Measurements from ENCODE around the gene LINGO4.

LINGO4 gene

GRCh38 chr1:151852733-151853132 lies 47.5 kb upstream of the LINGO4 start:
- H2AFZ ChIP-seq (ENCODE audit: low read length), result no peak overlapping the region
- H3K9ac ChIP-seq (ENCODE audit: low read depth, low read length, poor library complexity), result no peak overlapping the region
- peaks cover 0 to 64% (median 0%) of the 10 kb centered on the region in 3 experiments for H3K27me3 ChIP-seq (ENCODE audit: control insufficient read depth in 3 of 3, insufficient read depth in 3 of 3, low read depth in 1 of 3, low read length in 3 of 3)
- peak overlapping the region; percentile 44 for H3K23ac ChIP-seq (ENCODE audit: low read depth, low read length, poor library complexity)
- H4K91ac ChIP-seq (ENCODE audit: low read depth, low read length, poor library complexity), result no peak overlapping the region
- WGBS, 2 donors (ENCODE audit: extremely low coverage in 2 of 2, insufficient read length in 2 of 2, insufficient replicate concordance in 1 of 2), result no CpG with 5 or more reads among the region's 4 CpGs
- no peaks in the 10 kb centered on the region for H3K36me3 ChIP-seq (replicated peaks in 1 of 2; ENCODE audit: control insufficient read depth in 2 of 2, insufficient read depth in 2 of 2, low read length in 2 of 2)
- no peak overlapping the region for H4K8ac ChIP-seq (ENCODE audit: low read depth, low read length)
- H3K4me3 ChIP-seq (ENCODE audit: low read length in 2 of 2), result no peak overlapping the region
- H2BK120ac ChIP-seq (ENCODE audit: low read depth, low read length), result no peak overlapping the region
- H3K18ac ChIP-seq (ENCODE audit: low read length), result no peak overlapping the region
- no peak overlapping the region for H3K4me2 ChIP-seq (ENCODE audit: insufficient read depth, low read length, poor library complexity, severe bottlenecking)
- no peak overlapping the region for H2BK5ac ChIP-seq (ENCODE audit: low read length)
- H2AK5ac ChIP-seq (ENCODE audit: low read depth, low read length), result peak overlapping the region; percentile 11
- no peak overlapping the region for H3K14ac ChIP-seq (ENCODE audit: low read length)
- no peak overlapping the region for H3K4ac ChIP-seq (ENCODE audit: low read length)
- H2BK15ac ChIP-seq (ENCODE audit: low read length), result no peak overlapping the region
- no peak overlapping the region for H3K27ac ChIP-seq (replicated peaks; ENCODE audit: low read length)
- peaks cover 0 to 1% of the 10 kb centered on the region in 2 donors for H3K4me1 ChIP-seq (ENCODE audit: control insufficient read depth in 2 of 2, insufficient read depth in 1 of 2, low read depth in 1 of 2, low read length in 2 of 2)
- H2BK12ac ChIP-seq (ENCODE audit: low read length), result no peak overlapping the region
- H3K9me3 ChIP-seq (replicated peaks in 1 of 2; ENCODE audit: control insufficient read depth in 2 of 2, insufficient read depth in 1 of 2, low read depth in 1 of 2, low read length in 2 of 2), result no peaks in the 10 kb centered on the region
- DNase-seq (ENCODE audit: low spot score), result no peak
- H3K79me1 ChIP-seq (ENCODE audit: low read depth, low read length), result no peaks in the 10 kb centered on the region

DNA sequence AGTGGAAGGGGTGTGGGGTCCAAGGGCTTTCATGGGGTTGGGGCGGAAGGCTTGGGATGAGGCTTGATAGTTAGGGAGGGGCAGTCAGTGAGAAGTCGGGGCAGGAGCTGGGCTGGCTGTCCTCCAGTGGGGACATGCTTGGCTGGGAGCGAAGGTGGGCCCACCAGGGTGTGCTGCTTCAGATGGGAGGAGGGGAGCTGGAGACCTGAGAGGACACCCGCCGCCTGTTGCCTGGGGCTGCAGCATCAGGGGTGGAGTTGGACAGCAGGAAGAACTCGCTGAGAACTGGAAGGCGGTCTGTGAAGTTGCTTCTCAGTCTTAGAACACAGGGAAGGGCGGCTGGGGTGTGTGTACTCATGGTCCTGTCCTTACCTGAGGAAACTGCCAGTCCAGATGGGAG lies 46.7 kb upstream of the LINGO4 start:
- Histone ChIP-seq H3K4me2 (ENCODE audit: insufficient read depth, low read length, poor library complexity, severe bottlenecking) (no peak overlapping the region), H3K4me1 (ENCODE audit: control insufficient read depth in 2 of 2, insufficient read depth in 1 of 2, low read depth in 1 of 2, low read length in 2 of 2) (peaks cover 0 to 1% of the 10 kb centered on the region in 2 donors)

DNA sequence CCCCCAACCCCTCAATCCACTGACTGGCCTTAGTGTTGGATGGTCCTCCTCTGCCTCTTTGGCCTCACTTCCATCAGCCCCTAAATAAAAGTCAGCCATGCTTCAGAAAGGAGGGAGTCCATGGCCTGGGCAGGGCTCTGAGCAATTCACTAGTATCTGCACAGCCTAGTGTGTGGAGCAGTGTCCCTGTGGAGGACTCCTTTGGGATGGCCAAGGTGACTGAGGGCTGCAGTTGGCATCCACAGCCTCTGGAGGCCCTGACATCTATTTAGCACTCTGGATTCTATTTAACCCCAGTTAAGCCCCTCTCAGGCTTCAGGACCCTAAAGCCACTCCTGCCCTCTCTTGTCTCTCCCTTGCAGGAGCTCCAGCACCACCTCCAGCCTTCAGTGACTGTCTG lies 44.7 kb upstream of the LINGO4 start:
- Histone ChIP-seq H3K9ac (ENCODE audit: low read depth, low read length, poor library complexity) (no peak overlapping the region), H3K79me1 (ENCODE audit: low read depth, low read length) (no peaks in the 10 kb centered on the region), H3K23ac (ENCODE audit: low read depth, low read length, poor library complexity) (no peak overlapping the region), H3K9me3 (replicated peaks in 1 of 2; ENCODE audit: control insufficient read depth in 2 of 2, insufficient read depth in 1 of 2, low read depth in 1 of 2, low read length in 2 of 2) (no peaks in the 10 kb centered on the region), H2AK5ac (ENCODE audit: low read depth, low read length) (no peak overlapping the region), H2BK120ac (ENCODE audit: low read depth, low read length) (no peak overlapping the region), H3K4me1 (ENCODE audit: control insufficient read depth in 2 of 2, insufficient read depth in 1 of 2, low read depth in 1 of 2, low read length in 2 of 2) (peaks cover 0 to 1% of the 10 kb centered on the region in 2 donors), H2BK12ac (ENCODE audit: low read length) (no peak overlapping the region), H4K91ac (ENCODE audit: low read depth, low read length, poor library complexity) (no peak overlapping the region), H3K36me3 (replicated peaks in 1 of 2; ENCODE audit: control insufficient read depth in 2 of 2, insufficient read depth in 2 of 2, low read length in 2 of 2) (no peaks in the 10 kb centered on the region), H3K14ac (ENCODE audit: low read length) (no peak overlapping the region), H3K4me2 (ENCODE audit: insufficient read depth, low read length, poor library complexity, severe bottlenecking) (no peak overlapping the region), H3K27me3 (ENCODE audit: control insufficient read depth in 3 of 3, insufficient read depth in 3 of 3, low read depth in 1 of 3, low read length in 3 of 3) (peaks cover 0 to 74% (median 0%) of the 10 kb centered on the region in 3 experiments), H3K18ac (ENCODE audit: low read length) (no peak overlapping the region), H3K27ac (replicated peaks; ENCODE audit: low read length) (no peak overlapping the region), H3K4me3 (ENCODE audit: low read length in 2 of 2) (no peak overlapping the region), H2BK15ac (ENCODE audit: low read length) (no peak overlapping the region), H4K8ac (ENCODE audit: low read depth, low read length) (no peak overlapping the region), H2BK5ac (ENCODE audit: low read length) (no peak overlapping the region), H2AFZ (ENCODE audit: low read length) (no peak overlapping the region), H3K4ac (ENCODE audit: low read length) (no peak overlapping the region)
- DNase-seq (ENCODE audit: low spot score), result no peak

More for the DNA sequence above, 46.7 kb upstream of the LINGO4 start:
- Histone ChIP-seq H2AFZ (ENCODE audit: low read length) (no peak overlapping the region), H2BK15ac (ENCODE audit: low read length) (no peak overlapping the region), H3K27me3 (ENCODE audit: control insufficient read depth in 3 of 3, insufficient read depth in 3 of 3, low read depth in 1 of 3, low read length in 3 of 3) (peaks cover 0 to 64% (median 0%) of the 10 kb centered on the region in 3 experiments), H3K14ac (ENCODE audit: low read length) (peak overlapping the region; percentile 71), H2BK5ac (ENCODE audit: low read length) (peak overlapping the region; percentile 75), H3K4me3 (ENCODE audit: low read length in 2 of 2) (no peak overlapping the region), H3K23ac (ENCODE audit: low read depth, low read length, poor library complexity) (no peak overlapping the region), H4K91ac (ENCODE audit: low read depth, low read length, poor library complexity) (peak overlapping the region; percentile 2), H4K8ac (ENCODE audit: low read depth, low read length) (no peak overlapping the region), H2BK120ac (ENCODE audit: low read depth, low read length) (no peak overlapping the region), H3K27ac (replicated peaks; ENCODE audit: low read length) (no peak overlapping the region), H3K18ac (ENCODE audit: low read length) (peak overlapping the region; percentile 19), H3K9me3 (replicated peaks in 1 of 2; ENCODE audit: control insufficient read depth in 2 of 2, insufficient read depth in 1 of 2, low read depth in 1 of 2, low read length in 2 of 2) (no peaks in the 10 kb centered on the region), H3K79me1 (ENCODE audit: low read depth, low read length) (no peaks in the 10 kb centered on the region), H3K36me3 (replicated peaks in 1 of 2; ENCODE audit: control insufficient read depth in 2 of 2, insufficient read depth in 2 of 2, low read length in 2 of 2) (no peaks in the 10 kb centered on the region), H3K9ac (ENCODE audit: low read depth, low read length, poor library complexity) (peak overlapping the region; percentile 21), H2AK5ac (ENCODE audit: low read depth, low read length) (peak overlapping the region; percentile 56), H2BK12ac (ENCODE audit: low read length) (no peak overlapping the region), H3K4ac (ENCODE audit: low read length) (peak overlapping the region; percentile 17)
- no peak for DNase-seq (ENCODE audit: low spot score)
- no CpG with 5 or more reads among the region's 8 CpGs for WGBS, 2 donors (ENCODE audit: extremely low coverage in 2 of 2, insufficient read length in 2 of 2, insufficient replicate concordance in 1 of 2)

DNA sequence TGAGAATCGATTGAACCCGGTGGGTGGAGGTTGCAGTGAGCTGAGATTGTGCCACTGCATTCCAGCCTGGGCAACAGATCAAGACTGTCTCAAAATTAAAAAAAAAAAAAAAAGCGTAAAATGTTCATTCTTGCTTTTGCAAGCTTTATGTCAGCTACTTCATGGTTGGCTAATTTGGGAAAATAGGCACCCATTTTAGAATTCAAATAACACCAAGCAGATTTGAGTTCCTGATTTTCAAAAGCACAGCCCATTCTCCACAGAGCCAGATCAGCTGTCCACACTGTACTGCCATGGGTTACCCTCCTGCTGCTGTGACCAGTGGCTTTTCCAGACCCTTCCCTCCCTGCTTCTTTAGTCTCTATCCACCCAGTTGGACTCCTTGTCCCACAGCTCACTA lies 43.9 kb upstream of the LINGO4 start:
- Histone ChIP-seq H3K4me1 (ENCODE audit: control insufficient read depth in 2 of 2, insufficient read depth in 1 of 2, low read depth in 1 of 2, low read length in 2 of 2) (peaks cover 0 to 1% of the 10 kb centered on the region in 2 donors), H2AFZ (ENCODE audit: low read length) (no peak overlapping the region), H3K14ac (ENCODE audit: low read length) (no peak overlapping the region), H3K23ac (ENCODE audit: low read depth, low read length, poor library complexity) (no peak overlapping the region), H4K91ac (ENCODE audit: low read depth, low read length, poor library complexity) (no peak overlapping the region), H3K4me2 (ENCODE audit: insufficient read depth, low read length, poor library complexity, severe bottlenecking) (no peak overlapping the region), H3K9me3 (replicated peaks in 1 of 2; ENCODE audit: control insufficient read depth in 2 of 2, insufficient read depth in 1 of 2, low read depth in 1 of 2, low read length in 2 of 2) (no peaks in the 10 kb centered on the region), H4K8ac (ENCODE audit: low read depth, low read length) (no peak overlapping the region), H2BK5ac (ENCODE audit: low read length) (no peak overlapping the region), H3K4me3 (ENCODE audit: low read length in 2 of 2) (no peak overlapping the region), H3K79me1 (ENCODE audit: low read depth, low read length) (no peaks in the 10 kb centered on the region), H3K36me3 (replicated peaks in 1 of 2; ENCODE audit: control insufficient read depth in 2 of 2, insufficient read depth in 2 of 2, low read length in 2 of 2) (no peaks in the 10 kb centered on the region), H3K4ac (ENCODE audit: low read length) (no peak overlapping the region), H2BK15ac (ENCODE audit: low read length) (no peak overlapping the region), H3K9ac (ENCODE audit: low read depth, low read length, poor library complexity) (no peak overlapping the region), H2AK5ac (ENCODE audit: low read depth, low read length) (no peak overlapping the region), H3K27me3 (ENCODE audit: control insufficient read depth in 3 of 3, insufficient read depth in 3 of 3, low read depth in 1 of 3, low read length in 3 of 3) (peaks cover 0 to 82% (median 0%) of the 10 kb centered on the region in 3 experiments), H3K27ac (replicated peaks; ENCODE audit: low read length) (no peak overlapping the region), H2BK120ac (ENCODE audit: low read depth, low read length) (no peak overlapping the region), H2BK12ac (ENCODE audit: low read length) (no peak overlapping the region), H3K18ac (ENCODE audit: low read length) (no peak overlapping the region)
- DNase-seq (ENCODE audit: low spot score), result no peak
- no CpG with 5 or more reads among the region's 3 CpGs for WGBS, 2 donors (ENCODE audit: extremely low coverage in 2 of 2, insufficient read length in 2 of 2, insufficient replicate concordance in 1 of 2)

All from neuronal stem cell (in vitro differentiated cells).